OCI-M1 (cell line): ENCODE results near the gene NOS3.
"Not testable (repeated sequence)": the region's sequence is repeated elsewhere in the genome, so short reads cannot be mapped to it uniquely, and the experiment has no call there.

ENCODE experiments used
- DNase-seq: peaks from one replicate; lab custom pipeline; 2025; lab: John Stamatoyannopoulos, UW

NOS3 gene

GRCh38 chr7:151038951-151039849, 48.4 kb downstream of the NOS3 start:
- DNase-seq = peak; percentile 95

DNA sequence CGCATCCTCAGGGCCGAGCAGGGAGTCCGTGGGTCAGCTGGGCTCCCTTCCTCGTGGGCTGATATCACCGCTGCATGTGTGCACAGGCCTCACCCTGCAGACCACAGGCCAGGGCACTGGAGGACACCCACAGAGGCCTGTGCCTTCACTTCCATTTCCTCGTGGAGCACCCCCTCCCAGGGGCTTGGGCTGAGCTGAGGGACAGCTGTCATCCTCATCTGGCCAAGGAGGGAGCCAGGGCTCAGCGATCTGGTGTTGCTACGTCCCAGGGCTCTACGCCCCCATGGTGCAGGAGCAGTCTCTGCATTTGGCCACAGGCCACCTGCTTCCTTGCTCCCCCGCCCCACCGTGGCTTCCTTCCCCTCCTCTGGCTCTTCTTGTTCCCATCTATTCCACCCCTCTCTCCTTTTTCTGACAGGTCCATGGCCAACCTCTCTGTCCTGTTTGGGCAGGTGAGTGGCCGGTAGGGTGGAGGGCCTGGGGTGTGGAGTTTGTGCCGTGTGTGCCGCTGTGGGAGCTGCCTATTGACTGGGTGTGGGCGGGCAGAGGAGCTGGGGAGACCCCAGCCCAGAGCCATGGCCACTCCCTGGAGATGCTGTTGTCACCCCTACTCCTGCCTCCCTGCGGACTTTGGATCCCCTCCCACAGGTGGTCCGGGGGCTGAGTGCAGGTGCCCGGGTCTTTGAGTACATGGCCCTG, 49.2 kb downstream of the NOS3 start:
- DNase-seq = no peak

- DNase-seq = no peak
Observed at GRCh38 chr7:151040616-151041375, 50.0 kb downstream of the NOS3 start.

DNA sequence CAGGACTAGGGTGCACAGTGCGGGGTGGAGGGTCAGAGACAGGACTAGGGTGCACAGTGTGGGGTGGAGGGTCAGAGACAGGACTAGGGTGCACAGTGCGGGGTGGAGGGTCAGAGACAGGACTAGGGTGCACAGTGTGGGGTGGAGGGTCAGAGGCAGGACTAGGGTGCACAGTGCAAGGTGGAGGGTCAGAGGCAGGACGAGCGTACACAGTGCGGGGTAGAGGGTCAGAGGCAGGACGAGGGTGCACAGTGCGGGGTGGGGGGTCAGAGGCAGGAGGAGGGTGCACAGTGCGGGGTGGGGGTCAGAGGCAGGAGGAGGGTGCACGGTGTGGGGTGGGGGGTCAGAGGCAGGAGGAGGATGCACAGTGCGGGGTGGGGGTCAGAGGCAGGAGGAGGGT, 52.6 kb downstream of the NOS3 start:
- not testable (repeated sequence) for DNase-seq

GRCh38 chr7:151043959-151044358, 53.1 kb downstream of the NOS3 start:
- DNase-seq = no peak

GRCh38 chr7:151045262-151045661, 54.4 kb downstream of the NOS3 start:
- DNase-seq = no peak

GRCh38 chr7:151045967-151046366, 55.1 kb downstream of the NOS3 start:
- no peak for DNase-seq

DNA sequence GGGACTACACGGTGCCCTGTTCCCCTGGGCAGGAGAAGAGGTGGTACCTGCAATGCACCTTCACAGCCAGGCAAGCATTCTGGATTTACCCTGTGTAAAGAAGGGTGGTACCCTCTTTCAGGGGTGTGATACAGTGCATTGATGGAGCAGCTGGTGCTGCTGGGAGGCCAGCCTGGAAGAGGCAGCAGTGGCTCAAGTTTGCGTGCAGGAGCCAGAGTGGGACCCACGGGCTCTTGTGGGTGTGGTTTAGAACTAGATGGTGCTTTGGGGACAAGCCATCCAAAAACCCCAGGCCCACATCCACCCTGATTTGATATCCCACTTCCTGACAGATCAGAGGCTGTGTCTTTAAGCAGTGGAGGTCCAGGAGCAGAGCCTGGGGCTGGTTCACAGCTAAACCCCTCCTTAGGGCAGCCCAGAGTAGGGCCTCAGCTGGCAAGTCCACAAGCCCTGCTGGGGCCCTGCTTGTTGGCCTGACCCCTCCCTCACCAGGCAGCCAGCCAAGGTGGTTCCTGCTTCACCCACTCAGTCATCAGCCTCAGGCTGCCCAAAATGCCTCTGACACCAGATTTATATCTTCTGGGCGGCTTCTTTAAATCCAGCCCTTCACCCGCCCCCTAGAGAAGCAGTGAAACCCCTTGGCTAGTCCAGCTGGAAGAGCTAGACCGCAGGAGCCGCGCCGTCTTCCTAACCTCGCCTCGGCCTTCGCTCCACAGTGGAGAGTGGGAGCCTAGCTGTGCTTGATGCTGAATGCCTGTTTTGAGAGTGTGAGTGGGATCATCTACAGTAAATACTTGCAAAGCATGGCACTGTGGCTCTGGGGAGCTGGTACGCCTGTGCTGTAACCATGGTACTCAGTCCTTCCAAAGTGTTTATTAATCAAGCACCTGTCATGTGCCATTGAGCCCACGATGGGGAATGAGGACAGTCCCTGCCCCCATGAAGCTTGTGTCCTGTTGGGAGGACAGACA, 56.1 kb downstream of the NOS3 start:
- DNase-seq = peak; percentile 40

- DNase-seq = no peak
Observed at GRCh38 chr7:151047976-151048815, 57.4 kb downstream of the NOS3 start, which contains the start of gene ASIC3. ASIC3 (plus strand) TSS chr7:151048531; CDS start chr7:151048886, 355 bp downstream.

DNA sequence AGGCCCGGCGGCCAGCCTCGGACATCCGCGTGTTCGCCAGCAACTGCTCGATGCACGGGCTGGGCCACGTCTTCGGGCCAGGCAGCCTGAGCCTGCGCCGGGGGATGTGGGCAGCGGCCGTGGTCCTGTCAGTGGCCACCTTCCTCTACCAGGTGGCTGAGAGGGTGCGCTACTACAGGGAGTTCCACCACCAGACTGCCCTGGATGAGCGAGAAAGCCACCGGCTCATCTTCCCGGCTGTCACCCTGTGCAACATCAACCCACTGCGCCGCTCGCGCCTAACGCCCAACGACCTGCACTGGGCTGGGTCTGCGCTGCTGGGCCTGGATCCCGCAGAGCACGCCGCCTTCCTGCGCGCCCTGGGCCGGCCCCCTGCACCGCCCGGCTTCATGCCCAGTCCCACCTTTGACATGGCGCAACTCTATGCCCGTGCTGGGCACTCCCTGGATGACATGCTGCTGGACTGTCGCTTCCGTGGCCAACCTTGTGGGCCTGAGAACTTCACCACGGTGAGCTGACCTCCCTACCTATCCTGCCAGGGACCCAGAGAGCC, 58.2 kb downstream of the NOS3 start:
- DNase-seq = no peak

DNA sequence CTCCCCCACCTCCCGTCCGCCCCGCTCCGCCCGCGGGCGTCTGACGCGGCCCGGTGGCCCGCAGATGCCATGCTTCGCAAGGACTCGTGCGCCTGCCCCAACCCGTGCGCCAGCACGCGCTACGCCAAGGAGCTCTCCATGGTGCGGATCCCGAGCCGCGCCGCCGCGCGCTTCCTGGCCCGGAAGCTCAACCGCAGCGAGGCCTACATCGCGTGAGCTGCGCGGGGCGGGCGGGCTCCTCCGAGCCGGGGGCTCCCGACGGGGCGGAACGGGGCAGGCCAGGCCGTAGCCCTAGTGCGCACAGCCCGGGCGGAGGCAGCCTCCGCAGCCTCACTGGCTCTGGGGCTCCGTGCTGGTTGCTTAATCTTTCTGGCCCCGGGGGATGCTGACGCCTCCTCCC, 60.3 kb downstream of the NOS3 start:
- DNase-seq = peak; percentile 58

DNA sequence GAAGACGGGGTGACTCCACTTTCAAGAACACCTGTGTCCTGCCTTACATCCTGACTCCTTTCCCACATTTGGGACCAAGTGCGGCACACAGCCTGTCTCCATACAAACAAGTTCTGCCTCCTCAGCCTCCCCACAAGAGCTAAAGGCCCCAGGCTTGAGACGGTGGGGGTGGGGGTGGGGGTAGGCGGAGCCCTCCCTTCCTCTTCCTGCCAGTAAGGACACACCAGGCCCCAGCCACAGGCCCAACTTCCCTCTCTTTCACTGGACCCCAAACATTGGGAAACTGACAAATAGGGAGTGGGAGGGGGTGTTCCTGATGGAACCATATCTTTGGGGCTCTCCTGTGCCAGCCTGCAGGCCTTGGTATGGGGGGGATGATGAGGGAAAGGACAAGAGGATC, 62.3 kb downstream of the NOS3 start:
- DNase-seq = no peak

- no peak for DNase-seq
Observed at GRCh38 chr7:151053751-151054150, 62.9 kb downstream of the NOS3 start.

GRCh38 chr7:151056283-151056665, 65.5 kb downstream of the NOS3 start:
- peak; percentile 0 for DNase-seq

- no peak for DNase-seq
Observed at GRCh38 chr7:151056666-151057505, 66.1 kb downstream of the NOS3 start.

DNA sequence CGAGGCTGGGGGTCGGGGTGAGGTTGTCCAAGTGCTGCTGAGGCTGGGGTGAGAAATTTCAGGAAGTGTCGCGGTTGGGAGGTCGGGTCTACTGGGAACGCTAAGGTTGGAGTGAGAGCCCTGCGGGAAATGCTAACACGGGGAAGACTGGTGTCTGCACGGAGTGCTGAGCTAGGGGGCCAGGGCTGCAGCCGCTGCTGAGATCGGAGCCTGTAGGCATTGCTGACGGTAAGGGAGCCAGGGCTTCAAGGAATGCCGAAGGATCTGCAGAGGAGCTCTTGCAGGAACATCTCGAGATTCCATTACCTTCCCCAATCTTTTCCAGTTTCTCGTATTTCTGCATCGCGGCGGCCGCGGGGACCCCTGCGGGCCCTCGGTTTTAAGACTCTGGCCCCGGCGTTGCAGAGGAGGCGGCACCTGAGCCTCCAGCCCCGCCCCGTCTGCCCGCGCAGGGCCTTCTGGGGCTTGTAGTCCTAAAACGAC, 66.7 kb downstream of the NOS3 start, which contains the start of gene CDK5:
CDK5 (minus strand) TSS at position 392 of the 483 bp plus-strand sequence; CDS start at position 343, 49 bp downstream.
- DNase-seq = no peak

DNA sequence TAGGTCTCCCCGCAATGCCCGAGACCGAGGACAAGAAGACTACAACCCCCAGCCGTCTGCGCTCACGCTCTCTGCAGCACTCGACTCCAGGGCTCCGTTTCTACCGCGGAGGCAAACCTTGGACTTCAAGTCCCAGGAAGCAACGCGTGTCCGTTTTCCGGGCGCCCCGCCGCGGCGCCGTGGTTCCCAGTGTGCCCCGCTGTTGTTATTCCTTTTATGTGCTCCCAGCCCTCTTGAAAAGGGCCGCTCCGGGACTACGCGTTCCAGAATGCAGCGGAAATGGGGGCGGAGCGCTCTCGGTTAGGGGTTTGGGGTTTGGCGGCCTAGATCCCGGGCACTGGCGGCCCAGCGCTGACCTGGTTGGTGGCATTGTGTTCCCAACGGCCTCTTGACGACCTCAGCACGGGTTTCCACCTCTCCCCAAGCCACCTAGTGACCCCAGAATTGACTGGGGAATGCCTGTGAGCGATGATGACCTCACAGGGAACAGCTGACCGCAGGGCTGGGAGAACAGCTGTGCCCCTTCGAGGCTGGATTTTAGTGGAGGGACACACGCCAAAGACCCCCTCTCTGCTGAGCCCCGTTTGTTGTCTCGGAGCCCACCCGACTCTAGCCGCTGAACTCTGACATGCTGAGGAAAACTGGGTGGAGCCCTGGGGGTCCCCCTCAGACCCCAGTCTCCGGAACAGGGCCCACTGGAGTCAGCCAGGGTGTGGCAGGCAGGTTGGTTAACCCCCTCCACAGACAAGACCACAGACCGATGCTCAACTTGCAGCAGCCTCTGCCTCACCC, 67.4 kb downstream of the NOS3 start:
- peak; percentile 97 for DNase-seq
